GM19240 (cell line): ENCODE results near the gene ANXA4.
"Not testable (repeated sequence)": the region's sequence is repeated elsewhere in the genome, so short reads cannot be mapped to it uniquely, and the experiment has no call there.

ENCODE experiments used
- DNase-seq: peaks from one replicate; pipeline ENCODE4 v3.0.0; 2011; ENCODE audit warnings: low spot score; ENCODE audit not compliant: insufficient read length

ANXA4 gene

GRCh38 chr2:69753659-69754363, 11.9 kb downstream of the ANXA4 start:
- DNase-seq: no peak

GRCh38 chr2:69754633-69755032, 12.7 kb downstream of the ANXA4 start:
- DNase-seq: no peak

- DNase-seq: no peak
Observed at GRCh38 chr2:69755862-69756467, 14.0 kb downstream of the ANXA4 start.

- DNase-seq: no peak
Observed at GRCh38 chr2:69762025-69762424, 20.1 kb downstream of the ANXA4 start.

GRCh38 chr2:69762513-69763494, 20.9 kb downstream of the ANXA4 start:
- no peak for DNase-seq

GRCh38 chr2:69763831-69764230, 21.9 kb downstream of the ANXA4 start:
- DNase-seq: not testable (repeated sequence)

- DNase-seq: no peak
Observed at GRCh38 chr2:69764286-69765095, 22.6 kb downstream of the ANXA4 start.

- no peak for DNase-seq
Observed at GRCh38 chr2:69765096-69765380, 23.1 kb downstream of the ANXA4 start.

GRCh38 chr2:69766014-69766413, 24.1 kb downstream of the ANXA4 start:
- DNase-seq: no peak

GRCh38 chr2:69767034-69767433, 25.1 kb downstream of the ANXA4 start:
- DNase-seq: no peak

GRCh38 chr2:69768235-69768634, 26.3 kb downstream of the ANXA4 start:
- no peak for DNase-seq

GRCh38 chr2:69768789-69769188, 26.9 kb downstream of the ANXA4 start:
- no peak for DNase-seq

GRCh38 chr2:69769272-69769671, 27.3 kb downstream of the ANXA4 start:
- DNase-seq: no peak

GRCh38 chr2:69770193-69770702, 28.3 kb downstream of the ANXA4 start:
- no peak for DNase-seq

GRCh38 chr2:69770747-69771146, 28.8 kb downstream of the ANXA4 start:
- no peak for DNase-seq

- DNase-seq: no peak
Observed at GRCh38 chr2:69771461-69771860, 29.5 kb downstream of the ANXA4 start.

- no peak for DNase-seq
Observed at GRCh38 chr2:69773206-69773605, 31.3 kb downstream of the ANXA4 start.

- DNase-seq: not testable (repeated sequence)
Observed at GRCh38 chr2:69774258-69774983, 32.5 kb downstream of the ANXA4 start.

GRCh38 chr2:69774984-69775982, 33.3 kb downstream of the ANXA4 start:
- no peak for DNase-seq
